Gastrocnemius medialis (tissue), 4 donors: ENCODE results near the gene NRN1L. TPM values are rescaled to one million over a fixed set of nuclear protein-coding genes. Genes with fewer than 3 reads are reported as not detected.
A peak's percentile ranks its signal among the peaks of the same experiment; 100 is the strongest.

Source experiments
- ATAC-seq, 2 donors: fragments of 150-250 bp; one replicate each; pipeline ENCODE4 v1.9.1; 2016
- DNase-seq, 2 donors: peaks; one replicate each; pipeline ENCODE4 v3.0.0-alpha.2; 2019
- H3K27ac ChIP-seq, 4 donors: fragments of 200-600 bp; sonication (generic); 1 replicate in 1 of 4; 2 replicates in 3 of 4; pipeline ENCODE4 v1.5.1; 2016 to 2018; ENCODE audit warnings: mild to moderate bottlenecking in 2 of 4, moderate library complexity in 1 of 4
- H3K27me3 ChIP-seq, 3 donors: fragments of 200-600 bp; sonication (generic) in 2 of 3; 1 replicate in 1 of 3; 2 replicates in 2 of 3; pipeline versions ENCODE4 v1.5.1 to v1.6.0; 2016 to 2019; ENCODE audit warnings: mild to moderate bottlenecking in 1 of 3, moderate library complexity in 1 of 3
- H3K36me3 ChIP-seq, 2 donors: fragments of 200-600 bp; sonication (generic) in 1 of 2; one replicate each; pipeline ENCODE4 v1.5.1; 2017 to 2018
- H3K4me1 ChIP-seq, 2 donors: fragments of 200-600 bp; sonication (generic) in 1 of 2; one replicate each; pipeline ENCODE4 v1.5.1; 2016 to 2017; ENCODE audit warnings: mild to moderate bottlenecking in 2 of 2
- H3K4me3 ChIP-seq, 4 donors: fragments of 200-600 bp; sonication (generic) in 3 of 4; 1 replicate in 1 of 4; 2 replicates in 3 of 4; pipeline ENCODE4 v1.5.1; 2016 to 2019; ENCODE audit warnings: mild to moderate bottlenecking in 2 of 4
- H3K9me3 ChIP-seq, 3 donors: fragments of 200-600 bp; sonication (generic) in 2 of 3; 1 replicate in 1 of 3; 2 replicates in 2 of 3; pipeline ENCODE4 v1.5.1; 2016 to 2019
- CTCF ChIP-seq, 5 experiments: fragments of 450-650 bp in 3 of 5; fragments of 200-600 bp in 2 of 5; sonication (generic) in 2 of 5; IDR thresholded peaks in 4 of 5; conservative IDR thresholded peaks in 1 of 5; 1 replicate in 4 of 5; 2 replicates in 1 of 5; pipeline ENCODE4 v1.5.1; 2016 to 2019; ENCODE audit warnings: antibody characterized with exemption in 5 of 5, mild to moderate bottlenecking in 3 of 5, moderate library complexity in 3 of 5
- POLR2A ChIP-seq, 2 donors: fragments of 450-650 bp; IDR thresholded peaks; one replicate each; pipeline ENCODE4 v1.6.1; 2017; ENCODE audit warnings: antibody characterized with exemption in 2 of 2, mild to moderate bottlenecking in 2 of 2, moderate library complexity in 2 of 2
- in situ Hi-C, 4 donors: fragments of 200-750 bp; cut with MboI; loops; one replicate each; pipeline versions ENCODE4 v1.15.0 to v1.8.0; 2017; ENCODE audit warnings: low sequenced_read_pairs in 4 of 4
- intact Hi-C: fragments of 100-400 bp; cut with DNase I; formaldehyde crosslinking; loops from one replicate; pipeline ENCODE4 v1.15.1; 2023; ENCODE audit warnings: low total_unique reads
- total RNA-seq, 4 donors: library from RNA; depleted of rRNA; stranded (reverse); fragments of >200 nt; gene quantifications; one replicate each; pipeline versions ENCODE4 v1.1.0 to v1.2.3, GENCODE V29; 2016

Gene NRN1L
- total RNA-seq, 4 donors from 2014 or later: 0.87 to 2.8 (median 1.1) TPM; not detected in 1

GRCh38 chr16:67864594-67864993, 20.1 kb upstream of the NRN1L start:
- H3K4me3 ChIP-seq: no peak overlapping the region
- no peaks in the 10 kb centered on the region for H3K9me3 ChIP-seq
- in situ Hi-C loops (no loop called here), intact Hi-C loops (no loop called here)
- no peaks in the 10 kb centered on the region for H3K27me3 ChIP-seq
- peaks cover 51% of the 10 kb centered on the region in 2 donors for H3K4me1 ChIP-seq
- DNase-seq: no peak
- TF ChIP-seq POLR2A (IDR thresholded peaks at IDR 0.05) (no peak), CTCF (IDR thresholded peaks at IDR 0.05 in 4 of 5, conservative IDR thresholded peaks at IDR 0.05 in 1 of 5) (no peak)
- ATAC-seq: no peak
- H3K27ac ChIP-seq: peak overlapping the region; percentile 93 to 99 (median 97)
- peaks cover 0 to 43% of the 10 kb centered on the region in 2 donors for H3K36me3 ChIP-seq

GRCh38 chr16:67865318-67865717, 19.4 kb upstream of the NRN1L start:
- peak in 1 of 2 donors; percentile 41 for DNase-seq
- Histone ChIP-seq H3K4me3 (no peak overlapping the region), H3K4me1 (peaks cover 46 to 48% of the 10 kb centered on the region in 2 donors), H3K27me3 (no peaks in the 10 kb centered on the region), H3K36me3 (peaks cover 0 to 50% of the 10 kb centered on the region in 2 donors), H3K27ac (peak overlapping the region; percentile 93 to 99 (median 97)), H3K9me3 (no peaks in the 10 kb centered on the region)
- TF ChIP-seq CTCF (IDR thresholded peaks at IDR 0.05 in 4 of 5, conservative IDR thresholded peaks at IDR 0.05 in 1 of 5) (peak in 3 of 5 experiments; percentile 25 to 56 (median 27)), POLR2A (IDR thresholded peaks at IDR 0.05) (no peak)
- in situ Hi-C loops (no loop called here), intact Hi-C loops (no loop called here)
- ATAC-seq: no peak

GRCh38 chr16:67868290-67868689, 16.4 kb upstream of the NRN1L start:
- ATAC-seq (no peak), DNase-seq (no peak)
- peak overlapping the region in 1 of 4 donors; percentile 54 for H3K27ac ChIP-seq
- H3K4me3 ChIP-seq: no peak overlapping the region
- peaks cover 0 to 65% of the 10 kb centered on the region in 2 donors for H3K36me3 ChIP-seq
- intact Hi-C loops (no loop called here), in situ Hi-C loops (no loop called here)
- H3K4me1 ChIP-seq: peaks cover 24 to 26% of the 10 kb centered on the region in 2 donors
- H3K27me3 ChIP-seq: no peaks in the 10 kb centered on the region
- no peak for TF ChIP-seq CTCF (IDR thresholded peaks at IDR 0.05 in 4 of 5, conservative IDR thresholded peaks at IDR 0.05 in 1 of 5)
- TF ChIP-seq POLR2A (IDR thresholded peaks at IDR 0.05): no peak
- no peaks in the 10 kb centered on the region for H3K9me3 ChIP-seq

- peaks cover 22 to 27% of the 10 kb centered on the region in 2 donors for H3K4me1 ChIP-seq
- H3K4me3 ChIP-seq: no peak overlapping the region
- no peak for ATAC-seq
- TF ChIP-seq CTCF (IDR thresholded peaks at IDR 0.05 in 4 of 5, conservative IDR thresholded peaks at IDR 0.05 in 1 of 5): no peak
- no peak for TF ChIP-seq POLR2A (IDR thresholded peaks at IDR 0.05)
- in situ Hi-C loops (no loop called here), intact Hi-C loops (no loop called here)
- H3K27me3 ChIP-seq: no peaks in the 10 kb centered on the region
- peaks cover 0 to 65% of the 10 kb centered on the region in 2 donors for H3K36me3 ChIP-seq
- no peak for DNase-seq
- no peaks in the 10 kb centered on the region for H3K9me3 ChIP-seq
- H3K27ac ChIP-seq: peak overlapping the region in 1 of 4 donors; percentile 22
These were observed 15.0 kb upstream of the NRN1L start for GRCh38 chr16:67869653-67870052.

- Histone ChIP-seq H3K9me3 (no peaks in the 10 kb centered on the region), H3K36me3 (peaks cover 0 to 53% of the 10 kb centered on the region in 2 donors), H3K27ac (peak overlapping the region in 1 of 4 donors; percentile 94), H3K4me1 (peaks cover 28 to 31% of the 10 kb centered on the region in 2 donors), H3K4me3 (no peak overlapping the region), H3K27me3 (no peaks in the 10 kb centered on the region)
- intact Hi-C loops: no loop called here
- no peak for DNase-seq
- in situ Hi-C loops: no loop called here
- TF ChIP-seq CTCF (IDR thresholded peaks at IDR 0.05 in 4 of 5, conservative IDR thresholded peaks at IDR 0.05 in 1 of 5) (no peak), POLR2A (IDR thresholded peaks at IDR 0.05) (no peak)
- ATAC-seq: no peak
These were observed 13.4 kb upstream of the NRN1L start for GRCh38 chr16:67871256-67871655.
